ENCODE data around the gene BDNF.
"Not testable (repeated sequence)": the region's sequence is repeated elsewhere in the genome, so short reads cannot be mapped to it uniquely, and the experiment has no call there.

BDNF gene

DNA sequence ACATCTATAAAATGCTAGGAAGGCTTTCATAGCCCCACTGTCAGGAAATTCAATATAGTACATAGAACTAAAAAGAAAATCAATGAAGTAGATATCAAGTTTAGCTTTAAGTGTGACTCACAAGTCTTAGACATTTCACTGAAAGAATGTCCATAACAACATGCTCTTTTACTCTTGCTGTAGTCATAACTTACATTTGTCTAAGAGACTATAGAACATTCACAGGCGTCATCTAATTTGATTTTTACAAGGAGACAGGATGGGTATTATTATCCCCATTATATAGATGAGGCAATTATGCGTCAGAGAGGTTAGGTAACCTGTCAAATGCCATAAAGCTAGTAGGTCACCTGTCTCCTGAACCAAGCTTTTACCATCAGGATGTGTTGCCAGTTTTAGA is 36.9 kb downstream of the BDNF start:
- DNase-seq, result no peak

DNA sequence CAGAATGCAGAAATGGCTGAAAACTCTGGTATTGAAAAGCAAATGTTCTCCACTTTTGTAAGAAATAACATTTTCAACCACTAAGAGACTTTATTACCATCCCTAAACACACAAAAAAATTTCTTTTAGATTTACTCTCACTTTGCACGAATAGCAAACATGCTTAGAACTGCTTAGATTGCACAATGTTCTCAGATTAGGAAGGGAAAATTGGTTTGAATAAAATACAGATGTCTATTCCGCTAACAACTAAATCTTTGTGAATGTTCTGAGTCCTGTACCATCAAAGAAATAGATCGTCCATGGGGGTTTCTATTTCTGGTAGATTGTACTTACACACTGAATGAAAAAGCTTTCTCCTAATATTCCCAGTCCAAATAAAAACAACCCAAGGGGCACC is 40.1 kb downstream of the BDNF start:
- DNase-seq, result no peak

DNA sequence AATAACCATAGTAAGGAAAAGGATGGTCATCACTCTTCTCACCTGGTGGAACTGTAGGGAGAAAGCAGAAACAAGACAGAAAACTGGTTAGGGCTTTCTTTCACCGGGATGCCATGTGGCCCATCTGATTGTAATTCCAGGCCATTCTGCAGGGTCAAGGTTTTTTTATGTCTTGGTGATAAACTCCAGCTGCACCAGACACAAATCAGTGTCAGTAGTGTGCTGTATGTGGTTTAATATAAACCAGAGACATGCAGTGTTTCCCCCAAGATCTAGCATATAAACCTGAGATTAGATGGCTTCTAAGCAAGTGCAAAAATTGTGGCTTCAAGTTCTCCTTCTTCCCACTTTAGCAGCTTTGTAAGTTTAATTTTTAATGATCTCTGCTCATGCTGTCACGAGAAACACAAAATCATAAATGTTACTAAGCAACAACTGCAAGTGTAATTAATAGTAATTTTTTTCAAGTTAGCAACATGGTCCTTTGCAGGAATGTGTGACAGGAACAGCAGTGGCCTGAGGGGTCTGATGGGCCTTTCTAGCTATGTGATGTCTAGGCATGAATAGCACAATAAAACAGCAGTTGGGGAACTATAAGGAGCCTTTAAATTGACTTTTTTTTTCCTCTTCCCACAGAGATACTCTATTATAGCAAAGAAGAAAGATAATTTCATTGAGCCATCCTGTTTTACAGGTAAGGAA is 41.6 kb downstream of the BDNF start:
- DNase-seq, result no peak

DNA sequence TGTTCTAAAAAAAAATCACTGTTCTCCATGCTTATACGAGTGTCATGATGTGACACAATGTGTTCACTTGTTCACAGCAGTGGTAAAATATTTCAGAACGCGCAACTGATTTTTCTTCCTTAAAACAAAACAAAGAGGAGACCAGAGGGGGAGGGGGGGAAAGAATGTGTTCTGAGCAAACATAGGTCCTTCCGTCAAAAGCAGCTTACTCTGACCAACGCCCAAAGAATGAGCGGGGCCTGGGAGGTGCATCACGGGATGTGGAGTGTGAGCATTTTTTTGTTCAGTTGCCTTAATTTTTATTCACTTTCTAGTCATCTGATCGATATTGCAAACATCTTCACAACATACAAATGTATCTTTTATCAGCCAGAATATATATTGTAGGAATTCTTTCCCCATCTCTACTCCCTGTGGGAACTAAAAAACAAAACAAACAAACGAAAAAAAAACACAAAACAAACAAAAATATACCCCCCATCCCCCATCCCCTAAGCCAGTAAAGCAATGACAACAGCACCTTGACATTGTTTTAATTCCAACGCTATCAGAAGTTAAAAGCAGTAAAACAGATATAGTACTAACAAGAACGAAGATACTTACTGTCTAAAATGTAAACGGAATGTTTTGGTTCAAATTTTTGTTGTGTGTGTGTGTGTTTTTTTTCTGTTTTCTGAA is 43.3 kb downstream of the BDNF start:
- no peak for DNase-seq

DNA sequence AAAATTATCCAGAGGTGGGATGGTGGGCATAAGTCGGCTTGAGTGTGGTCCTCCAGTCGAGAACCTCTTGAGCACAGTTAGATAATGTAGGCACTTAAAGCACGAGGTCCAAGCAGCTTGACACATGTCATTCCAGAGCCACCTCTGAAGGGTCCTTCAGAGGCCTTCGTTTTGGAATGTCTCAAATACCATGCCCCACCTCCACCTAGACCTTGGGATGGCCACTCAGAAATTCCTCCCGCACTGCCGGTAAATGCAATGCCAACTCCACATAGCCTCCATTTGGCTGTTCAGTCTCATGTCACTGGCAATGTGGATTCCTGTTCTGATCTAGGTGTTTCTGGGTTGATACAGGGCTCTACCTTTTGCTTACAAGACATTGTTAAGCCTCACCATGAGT is 43.9 kb downstream of the BDNF start:
- DNase-seq, result no peak

DNA sequence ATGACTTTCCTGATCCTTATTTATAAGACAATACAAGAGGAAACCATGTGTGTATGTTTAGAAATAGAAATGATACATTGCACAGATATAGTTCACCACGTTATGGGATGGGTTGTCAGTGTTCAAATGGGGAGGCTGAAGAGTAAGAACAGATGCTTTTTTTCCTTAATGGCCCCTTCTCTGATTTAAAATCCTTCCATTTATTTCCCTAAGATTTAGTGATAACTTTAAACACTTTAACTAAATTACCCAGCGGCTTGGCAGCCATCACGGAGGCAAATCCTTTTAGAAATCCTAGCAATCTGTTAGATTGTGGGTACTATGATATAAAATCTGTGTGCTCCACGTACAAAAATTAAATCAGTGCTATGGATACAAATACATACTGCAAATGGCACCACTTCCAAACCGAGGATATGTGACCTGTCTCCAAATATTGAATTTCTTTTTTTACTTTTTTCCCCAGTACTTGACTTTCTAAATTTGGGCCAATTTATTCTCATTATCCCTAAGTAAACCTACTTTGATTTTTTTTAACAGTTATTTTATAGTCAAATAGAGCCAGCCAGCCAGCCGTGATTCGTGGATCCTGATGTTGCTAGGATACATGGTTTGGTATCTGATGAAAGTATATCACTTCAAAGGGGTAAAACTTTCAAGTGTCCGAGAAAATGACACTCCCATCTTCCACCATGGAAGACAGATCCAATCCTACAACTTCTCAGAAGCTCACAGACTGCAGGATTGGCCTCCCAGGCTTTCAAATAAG is 46.1 kb downstream of the BDNF start:
- DNase-seq, result no peak

DNA sequence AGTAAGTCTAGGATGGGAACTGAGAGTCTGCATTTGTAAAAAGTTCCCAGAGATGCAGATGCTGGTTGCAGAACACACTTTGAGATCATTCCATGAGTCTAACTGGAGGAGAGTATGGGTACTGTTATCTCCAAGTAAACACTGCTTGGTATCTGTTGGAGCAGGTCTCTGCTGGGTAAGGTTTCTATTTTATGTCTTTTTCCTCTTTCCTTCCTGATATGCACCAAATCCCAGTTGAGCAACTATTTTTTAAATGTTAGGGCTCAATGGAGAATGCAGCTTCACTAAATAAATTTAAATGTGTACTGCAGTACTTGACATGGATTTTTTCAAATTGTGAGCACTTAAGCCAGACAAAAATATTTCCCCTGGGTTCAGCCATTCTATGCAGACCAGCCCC is 48.5 kb downstream of the BDNF start:
- no peak for DNase-seq

DNA sequence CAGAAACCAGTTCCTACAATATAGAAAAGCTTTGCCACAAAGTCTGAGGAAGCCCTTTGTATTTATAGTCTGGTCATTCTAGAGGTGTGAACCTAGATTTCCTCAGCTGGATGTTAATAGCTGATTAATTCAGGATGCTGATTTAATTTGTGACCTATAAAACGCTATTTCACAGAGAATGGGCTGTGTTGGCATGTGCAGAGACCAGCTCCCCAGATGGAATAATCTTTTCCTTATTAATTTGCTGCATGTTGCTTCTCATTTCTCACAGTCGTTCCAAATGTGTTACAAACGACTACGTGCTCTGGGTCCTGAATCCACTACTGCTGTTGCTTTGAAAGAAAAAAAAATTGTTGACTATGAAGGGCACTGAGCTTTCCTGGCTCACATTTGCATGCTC is 49.3 kb downstream of the BDNF start:
- DNase-seq, result no peak

DNA sequence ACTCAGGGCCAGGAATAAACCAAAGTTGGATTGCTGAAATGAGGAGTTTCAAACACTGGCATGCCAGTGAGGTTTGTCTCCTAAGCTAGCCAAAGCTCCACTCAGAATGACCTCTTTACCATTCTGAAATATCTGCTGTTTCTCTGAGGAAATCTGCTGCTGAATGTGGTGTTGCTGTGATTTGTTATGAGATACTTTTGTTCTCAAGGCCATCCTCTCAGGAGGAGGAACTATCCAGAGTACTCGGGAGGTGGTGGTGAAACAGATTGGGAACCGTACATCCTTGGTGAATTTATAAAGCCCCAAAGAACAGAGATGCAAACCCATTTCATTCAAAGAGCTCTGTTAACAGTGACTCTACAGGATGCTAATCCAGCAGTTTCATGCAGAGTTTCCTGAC is 50.5 kb downstream of the BDNF start:
- DNase-seq, result no peak

DNA sequence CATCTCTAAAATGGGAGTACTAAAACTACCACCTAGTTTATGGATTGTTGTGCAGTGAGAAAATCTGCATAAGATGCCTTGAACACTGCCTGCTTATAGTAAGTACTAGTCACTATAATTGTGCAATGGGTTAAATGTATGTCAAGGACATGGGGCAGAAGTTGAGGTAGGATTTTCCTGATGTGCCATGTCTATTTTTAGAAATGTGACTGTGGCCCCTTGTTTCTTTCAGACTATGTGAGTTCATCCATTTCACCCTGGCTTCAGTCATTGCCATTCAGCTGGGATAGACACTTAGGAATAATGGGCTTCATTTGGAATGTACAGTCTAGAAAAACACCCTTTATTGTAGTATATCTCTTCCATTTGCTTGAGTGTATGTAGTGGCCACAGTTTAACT is 51.4 kb downstream of the BDNF start:
- DNase-seq, result no peak

DNA sequence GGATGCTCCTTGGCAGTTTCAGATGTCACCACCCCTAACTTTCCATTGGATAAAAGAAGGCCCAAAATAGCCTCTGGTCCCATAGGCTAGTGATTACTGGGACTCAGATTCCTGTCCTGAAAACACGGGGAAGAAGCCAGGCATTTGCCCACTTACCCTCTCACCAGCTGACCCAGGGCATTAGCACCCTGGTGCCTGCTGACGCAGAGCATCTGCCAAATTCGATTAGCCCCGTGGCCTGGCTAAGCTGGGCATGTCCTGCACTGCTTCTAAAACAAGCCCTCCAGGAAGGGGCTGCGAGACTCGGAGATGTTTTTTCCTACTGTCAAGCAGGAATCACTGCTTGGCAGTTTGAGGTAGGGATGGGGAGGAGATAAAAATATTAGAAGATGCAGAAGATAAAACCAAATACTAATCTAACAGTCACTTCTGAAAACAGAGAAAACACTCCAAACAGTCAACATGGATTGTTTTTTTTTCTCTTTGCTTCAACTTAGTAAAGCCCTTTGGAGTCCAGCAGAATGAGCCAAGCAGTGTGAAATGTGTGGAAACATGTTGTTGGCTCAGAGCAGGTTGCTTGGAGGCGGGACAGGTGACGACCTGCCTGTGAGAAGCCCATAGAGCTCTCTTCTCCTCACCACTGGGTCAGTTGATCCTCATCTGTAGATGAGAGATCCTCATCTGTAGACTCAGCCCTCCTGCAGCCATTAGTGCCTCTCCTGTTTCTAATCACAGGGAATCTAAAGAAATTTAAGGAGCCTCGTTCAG is 54.0 kb downstream of the BDNF start:
- no peak for DNase-seq

DNA sequence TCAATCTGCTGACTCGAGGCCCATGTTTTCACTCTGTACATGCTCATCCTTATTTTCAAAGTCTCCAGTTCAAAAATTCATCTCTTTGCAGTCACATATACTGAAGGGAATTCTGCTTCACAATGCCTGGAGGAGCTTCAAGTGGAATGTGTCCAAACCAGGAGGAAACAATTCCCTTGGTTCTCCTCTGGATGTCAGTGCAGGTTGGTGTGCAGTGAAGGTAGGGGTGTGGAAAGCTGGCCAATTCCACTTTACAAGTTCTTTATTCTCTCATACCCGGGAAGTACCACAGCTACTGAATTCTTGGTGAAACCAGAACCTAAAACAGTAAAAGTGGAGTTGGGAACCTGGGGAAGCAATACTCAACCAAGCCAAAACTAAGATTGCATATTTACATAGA is 57.3 kb downstream of the BDNF start:
- no peak for DNase-seq

DNA sequence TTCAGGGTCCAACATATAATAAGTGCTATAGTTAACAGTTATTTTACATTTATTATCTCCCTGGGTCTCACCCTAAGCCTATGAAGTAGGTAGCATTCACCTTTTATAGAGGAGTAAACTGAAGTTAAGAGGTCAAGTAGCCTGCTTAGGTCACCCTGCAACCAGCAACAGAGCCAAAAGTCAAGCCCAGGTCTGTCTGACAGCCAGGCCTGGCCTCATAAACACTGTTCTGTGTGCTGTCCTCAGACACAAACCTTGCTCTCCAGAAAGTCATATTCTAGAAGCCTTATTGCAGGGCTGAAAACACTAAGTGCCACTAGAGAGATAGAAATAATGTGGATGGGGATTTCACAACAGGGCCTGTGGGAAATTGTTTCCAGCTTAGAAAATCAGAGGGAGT is 59.3 kb downstream of the BDNF start:
- DNase-seq, result no peak

DNA sequence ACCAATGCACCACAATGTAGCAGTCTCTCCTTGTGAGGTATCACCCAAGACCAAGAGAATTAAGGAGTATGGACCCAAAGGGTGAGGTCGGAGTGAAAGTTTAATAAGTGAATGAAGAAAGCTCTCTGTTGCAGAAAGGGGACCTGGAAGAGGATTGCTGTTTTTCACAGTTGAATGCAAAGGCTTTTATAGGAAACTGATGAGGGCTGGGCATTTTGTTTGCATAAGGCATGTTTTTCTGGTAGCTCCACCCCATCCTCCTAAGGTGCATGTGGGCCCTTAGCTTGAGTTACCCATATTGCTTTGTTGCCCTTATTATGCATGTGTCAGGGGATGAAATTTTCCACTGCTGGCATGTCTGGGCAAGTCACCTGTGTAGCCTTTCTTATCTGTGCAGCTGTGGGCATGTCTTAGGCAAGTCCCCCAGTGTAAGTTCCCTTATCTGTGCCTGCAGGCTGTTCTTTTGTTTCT is 64.7 kb downstream of the BDNF start:
- no peak for DNase-seq

DNA sequence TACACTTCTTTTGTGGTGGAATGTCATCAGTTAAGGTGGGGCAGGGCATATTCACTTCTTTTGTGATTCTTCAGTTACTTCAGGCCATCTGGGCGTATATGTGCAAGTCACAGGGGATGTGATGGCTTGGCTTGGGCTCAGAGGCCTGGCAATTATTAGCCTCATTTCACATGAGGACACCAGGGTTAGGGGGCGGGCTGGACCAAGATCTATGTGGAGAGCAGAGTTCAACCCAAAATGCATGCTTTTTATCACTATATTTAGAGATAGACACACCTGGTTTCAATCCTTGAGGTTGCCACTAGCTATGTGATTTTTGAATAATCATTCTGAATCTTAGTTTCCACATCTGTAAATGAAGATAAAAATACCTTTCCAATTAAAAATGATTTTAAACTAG is 65.5 kb downstream of the BDNF start:
- DNase-seq, result not testable (repeated sequence)

DNA sequence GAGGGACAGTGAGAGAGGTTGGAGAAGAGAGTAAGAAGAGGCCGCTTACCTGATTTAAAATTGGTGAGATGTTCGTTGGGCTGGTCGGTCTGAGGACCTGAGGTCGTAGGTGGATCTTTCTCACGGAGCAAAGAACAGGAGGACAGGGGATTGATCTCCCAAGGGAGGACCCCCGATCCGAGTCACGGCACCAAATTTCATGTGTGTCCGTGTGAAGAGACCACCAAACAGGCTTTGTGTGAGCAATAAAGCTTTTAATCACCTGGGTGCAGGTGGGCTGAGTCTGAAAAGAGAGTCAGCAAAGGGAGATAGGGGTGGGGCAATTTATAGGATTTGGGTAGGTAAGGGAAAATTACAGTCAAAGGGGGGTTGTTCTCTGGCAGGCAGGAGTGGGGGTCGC is 66.0 kb downstream of the BDNF start:
- not testable (repeated sequence) for DNase-seq

DNA sequence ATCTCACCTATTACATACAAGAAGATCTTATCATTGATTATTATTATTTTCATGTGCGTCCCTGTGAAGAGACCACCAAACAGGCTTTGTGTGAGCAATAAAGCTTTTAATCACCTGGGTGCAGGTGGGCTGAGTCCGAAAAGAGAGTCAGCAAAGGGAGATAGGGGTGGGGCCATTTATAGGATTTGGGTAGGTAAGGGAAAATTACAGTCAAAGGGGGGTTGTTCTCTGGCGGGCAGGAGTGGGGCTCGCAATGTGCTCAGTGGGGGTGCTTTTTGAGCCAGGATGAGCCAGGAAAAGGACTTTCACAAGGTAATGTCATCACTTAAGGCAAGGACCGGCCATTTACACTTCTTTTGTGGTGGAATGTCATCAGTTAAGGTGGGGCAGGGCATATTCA is 71.2 kb downstream of the BDNF start:
- DNase-seq, result not testable (repeated sequence)

DNA sequence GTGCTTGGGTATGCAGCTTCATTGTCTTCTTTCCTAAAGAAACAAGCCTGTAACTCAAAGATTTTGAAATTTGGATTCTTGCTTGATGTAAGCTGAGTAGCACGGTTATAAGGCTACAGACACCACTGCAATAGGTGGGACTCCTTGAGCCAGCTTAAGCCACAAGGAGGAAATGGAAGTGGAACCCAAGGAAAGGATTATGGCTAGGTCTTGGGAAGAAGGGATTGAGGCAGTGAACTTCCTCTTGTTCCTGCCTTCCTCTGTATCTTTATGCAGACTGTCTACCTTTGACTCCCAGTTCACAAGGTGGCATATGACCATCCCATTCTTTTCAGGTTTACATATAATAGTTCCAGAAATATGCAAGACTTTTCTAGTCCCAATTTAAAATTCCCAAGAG is 72.3 kb downstream of the BDNF start:
- DNase-seq, result no peak

DNA sequence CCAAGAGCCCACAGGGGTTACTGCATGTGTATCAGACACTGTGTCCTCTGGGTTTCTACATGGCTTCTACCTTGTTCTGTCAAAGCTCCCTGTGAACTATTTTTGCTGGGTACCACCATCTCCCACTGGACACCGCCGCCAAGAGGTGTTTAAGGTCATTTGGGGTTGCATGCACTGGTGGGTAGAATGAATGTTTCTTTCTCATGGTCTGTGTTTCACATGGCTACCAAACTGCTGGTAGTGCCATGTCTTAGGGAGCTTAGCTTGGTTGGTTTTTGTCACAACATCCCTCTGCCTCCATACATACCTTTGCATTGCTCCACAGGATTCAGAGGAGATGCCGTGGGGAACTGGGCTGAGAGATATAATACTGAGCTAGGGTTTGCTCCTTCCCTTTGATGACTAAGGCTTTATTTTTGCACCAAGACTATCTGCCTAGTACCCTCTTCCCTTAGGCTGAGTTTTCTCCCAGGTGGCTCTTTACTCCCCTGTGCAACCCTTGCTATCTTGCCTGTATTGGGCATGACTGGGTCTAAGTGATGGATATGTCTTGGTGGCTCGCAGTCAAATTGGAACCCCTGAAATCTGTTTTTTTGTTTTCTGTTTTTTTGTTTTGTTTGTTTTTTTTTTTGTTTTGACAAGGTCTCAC is 73.2 kb downstream of the BDNF start:
- DNase-seq, result no peak

DNA sequence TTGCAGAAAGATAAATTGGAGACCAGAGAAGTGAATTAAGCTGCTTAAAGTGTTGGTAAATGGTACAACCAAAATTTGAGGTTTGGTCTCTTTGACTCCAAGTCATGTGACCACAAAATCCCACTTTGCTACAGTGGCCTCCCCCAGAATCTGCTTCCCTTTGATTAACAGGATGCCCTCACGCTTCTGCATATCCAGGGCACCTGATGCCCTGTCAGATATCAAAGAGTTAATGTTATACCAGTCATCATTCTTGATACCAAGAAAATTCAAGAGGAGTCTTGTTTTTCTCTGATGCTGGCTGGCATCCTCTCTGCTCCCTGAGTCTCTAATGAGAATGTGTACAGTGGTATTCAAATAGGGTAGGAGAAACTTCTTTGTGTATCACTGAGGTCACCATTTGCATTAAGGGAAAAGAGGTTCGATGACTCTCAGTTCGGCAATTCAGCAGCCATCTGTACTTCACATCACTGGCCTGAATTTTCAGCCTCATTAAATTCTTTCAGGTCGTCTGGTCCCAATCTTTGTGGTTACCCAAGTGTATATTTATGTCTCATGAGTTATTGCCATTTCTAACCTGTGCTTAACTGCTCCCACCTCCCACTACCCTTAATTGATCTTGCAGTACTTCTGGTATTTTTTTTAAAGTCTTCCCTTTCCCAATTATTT is 73.9 kb downstream of the BDNF start:
- no peak for DNase-seq

DNA sequence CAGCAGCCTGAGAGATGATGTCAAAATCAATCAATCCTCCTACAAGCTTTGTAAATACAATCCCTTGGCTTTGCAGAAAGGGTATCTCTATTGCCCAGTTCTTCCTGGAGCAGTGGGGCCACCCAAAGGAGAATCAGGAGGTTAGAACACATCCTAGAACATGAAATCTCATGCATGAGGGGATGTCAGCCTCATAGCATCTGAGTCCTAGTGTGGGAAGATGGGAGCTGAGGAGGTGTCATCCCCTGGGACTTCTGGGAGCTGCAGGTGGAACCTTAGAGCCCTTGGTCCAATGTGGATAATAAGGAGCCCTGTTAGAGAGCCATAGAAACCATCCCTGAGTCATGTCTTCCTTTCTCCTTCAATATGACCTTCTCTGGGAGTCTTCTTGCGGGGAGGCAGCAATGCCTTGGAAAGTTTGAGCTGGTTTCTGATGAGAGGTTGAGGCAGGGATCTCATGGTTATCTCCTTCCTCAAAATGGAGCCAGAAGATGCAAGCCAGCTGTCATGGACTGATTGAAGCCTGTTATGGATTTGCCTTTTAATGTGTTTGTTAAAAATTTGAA is 74.8 kb downstream of the BDNF start:
- no peak for DNase-seq

Measured in stimulated activated CD8-positive, alpha-beta memory T cell treated with anti-CD3 and anti-CD28 coated beads, Interleukin-4, amount 100 ng/mL, for 48 hours (primary cell).